Globus pallidus (tissue), 1 donor: ENCODE measurements around the gene FANCG.

ENCODE experiments used
- DNase-seq: peaks from one replicate; pipeline ENCODE4 v3.0.0-alpha.2; 2015; ENCODE audit warnings: low spot score

The FANCG gene

GRCh38 chr9:35060548-35061207 lies 19.1 kb downstream of the FANCG start:
- no peak for DNase-seq

GRCh38 chr9:35059438-35059837 lies 20.3 kb downstream of the FANCG start:
- no peak for DNase-seq

- DNase-seq, result no peak
Measured at GRCh38 chr9:35057271-35057620, 22.5 kb downstream of the FANCG start.

- no peak for DNase-seq
Measured at GRCh38 chr9:35056571-35057270, 23.0 kb downstream of the FANCG start.

- no peak for DNase-seq
Measured at GRCh38 chr9:35054871-35055644, 24.7 kb downstream of the FANCG start.

- DNase-seq, result no peak
Measured at GRCh38 chr9:35054185-35054835, 25.4 kb downstream of the FANCG start.

GRCh38 chr9:35051069-35051967 lies 28.4 kb downstream of the FANCG start:
- no peak for DNase-seq

- no peak for DNase-seq
Measured at GRCh38 chr9:35048511-35048910, 31.2 kb downstream of the FANCG start.

GRCh38 chr9:35044071-35044470 lies 35.7 kb downstream of the FANCG start:
- no peak for DNase-seq

GRCh38 chr9:35042891-35043545 lies 36.7 kb downstream of the FANCG start:
- no peak for DNase-seq

GRCh38 chr9:35042081-35042604 lies 37.6 kb downstream of the FANCG start:
- DNase-seq, result no peak

GRCh38 chr9:35035851-35036701 lies 43.7 kb downstream of the FANCG start:
- no peak for DNase-seq

- DNase-seq, result no peak
Measured at GRCh38 chr9:35033101-35033500, 46.6 kb downstream of the FANCG start.

- DNase-seq, result no peak
Measured at GRCh38 chr9:35029852-35030251, 49.9 kb downstream of the FANCG start.

GRCh38 chr9:35029241-35029640 lies 50.5 kb downstream of the FANCG start:
- DNase-seq, result no peak

- no peak for DNase-seq
Measured at GRCh38 chr9:35028341-35028740, 51.4 kb downstream of the FANCG start.

- DNase-seq, result no peak
Measured at GRCh38 chr9:35027860-35028259, 51.9 kb downstream of the FANCG start.

GRCh38 chr9:35027374-35027773 lies 52.4 kb downstream of the FANCG start:
- no peak for DNase-seq

- DNase-seq, result no peak
Measured at GRCh38 chr9:35026671-35027070, 53.1 kb downstream of the FANCG start.
